GM11168 (cell line): ENCODE measurements around the gene SHOX.

Source experiments
- in situ Hi-C: fragments of 300-500 bp; cut with MboI; formaldehyde crosslinking; loops from one replicate; pipeline ENCODE4 v1.12.0; 2022; ENCODE audit warnings: low sequenced_read_pairs; ENCODE audit not compliant: unreplicated experiment

SHOX gene

DNA sequence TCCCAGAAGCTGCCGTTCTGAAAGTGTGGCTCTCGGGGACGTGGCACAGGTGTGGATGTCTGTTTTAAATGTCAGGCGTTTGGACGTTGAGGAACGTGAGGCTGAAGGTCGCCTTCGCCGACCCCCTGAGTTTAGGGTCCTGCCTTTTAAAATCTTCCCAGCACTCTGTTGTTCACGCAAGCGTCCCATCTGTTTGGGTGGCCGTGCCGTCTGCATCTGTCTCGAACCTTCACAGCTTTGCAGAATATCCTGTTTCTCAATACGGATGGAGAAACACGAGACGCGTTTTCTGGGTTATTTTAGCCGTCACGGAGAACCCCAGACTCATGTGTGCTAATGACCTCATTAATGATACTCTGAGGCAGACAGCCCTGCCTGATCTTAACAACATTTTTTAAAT, 31.5 kb downstream of the SHOX start:
- in situ Hi-C loops = no loop called here

DNA sequence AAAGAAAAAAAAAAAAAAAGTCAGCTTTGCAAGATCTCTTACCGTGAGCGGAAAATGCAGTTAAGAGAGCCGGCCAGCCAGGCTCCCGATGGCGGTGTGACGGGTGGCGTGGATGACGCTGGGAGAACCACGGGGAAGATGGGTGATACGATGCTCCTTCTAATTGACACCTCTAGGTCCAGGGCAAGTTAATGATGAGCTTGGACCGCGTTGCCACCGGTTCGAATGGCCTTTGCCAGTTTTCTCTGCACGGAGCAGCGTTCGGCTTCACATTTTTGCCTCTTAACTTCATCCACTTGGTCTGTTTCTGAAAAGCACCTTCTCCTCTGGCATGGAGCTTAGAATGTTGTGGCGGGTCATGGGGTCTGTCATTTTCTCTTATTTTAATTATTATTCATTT, 33.2 kb downstream of the SHOX start:
- in situ Hi-C loops = no loop called here

DNA sequence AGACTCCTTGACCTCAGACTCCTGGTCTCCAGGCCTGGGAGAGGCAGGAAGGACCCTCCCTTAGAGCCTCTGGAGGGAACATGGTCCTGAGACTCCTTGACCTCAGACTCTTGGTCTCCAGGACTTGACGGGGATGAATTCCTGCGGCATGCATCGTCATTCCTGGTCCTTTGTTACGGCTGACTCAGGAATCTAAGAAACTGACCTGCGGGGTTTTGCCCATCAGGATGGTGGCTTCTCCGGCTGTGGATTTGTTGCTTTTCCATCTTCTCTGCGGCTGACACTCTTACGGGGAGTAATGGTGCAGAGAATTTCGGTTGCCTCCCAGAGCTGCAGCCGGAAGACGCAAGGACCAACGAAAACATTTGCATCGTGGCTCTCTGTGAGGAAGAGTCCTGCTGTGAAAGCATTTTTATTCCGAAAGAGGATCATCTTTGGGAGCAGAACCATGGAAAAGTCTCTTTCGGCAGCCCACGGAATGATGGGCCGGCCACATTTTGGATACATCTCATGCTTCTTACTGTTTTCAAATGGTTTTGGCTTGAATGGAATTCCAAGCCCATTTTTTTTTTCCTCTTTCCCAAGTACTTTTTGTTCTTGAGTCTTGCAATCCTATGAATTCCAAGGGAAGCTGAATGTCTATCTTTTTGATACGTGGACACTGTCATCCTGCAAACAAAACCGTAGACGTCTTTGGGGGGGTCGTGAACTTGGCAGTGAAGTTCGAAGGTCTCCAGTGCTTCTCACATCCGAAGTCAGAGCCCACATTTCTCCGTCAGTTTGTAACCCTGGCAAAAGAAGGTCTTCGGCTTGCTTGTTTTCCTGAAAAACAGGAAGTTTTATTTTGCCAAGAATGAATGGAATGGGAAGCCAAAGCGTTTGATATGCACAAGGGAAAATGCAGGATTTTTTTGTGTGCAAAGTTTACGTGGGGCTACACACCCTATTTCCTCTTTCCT, 36.5 kb downstream of the SHOX start:
- in situ Hi-C loops = no loop called here

DNA sequence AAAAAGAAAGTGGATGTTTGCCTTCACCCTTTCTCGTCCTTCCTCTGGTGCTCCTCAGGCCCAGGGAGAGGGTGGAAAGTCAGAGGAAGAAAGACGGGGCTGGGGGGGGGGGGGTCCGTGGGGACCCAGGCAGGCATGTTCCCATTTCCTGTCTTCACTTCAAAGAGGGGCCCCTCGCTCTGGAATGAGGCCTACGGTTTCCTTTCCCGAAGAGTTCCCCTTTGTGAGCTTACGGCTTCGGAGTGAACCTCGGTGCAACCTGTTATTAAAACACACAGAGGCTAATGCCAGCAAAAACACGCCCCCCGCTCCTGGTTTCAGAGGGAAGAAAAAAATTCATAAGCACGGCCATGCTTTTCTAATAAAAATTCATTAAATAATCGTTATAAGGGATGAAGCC, 40.1 kb downstream of the SHOX start:
- in situ Hi-C loops = no loop called here

DNA sequence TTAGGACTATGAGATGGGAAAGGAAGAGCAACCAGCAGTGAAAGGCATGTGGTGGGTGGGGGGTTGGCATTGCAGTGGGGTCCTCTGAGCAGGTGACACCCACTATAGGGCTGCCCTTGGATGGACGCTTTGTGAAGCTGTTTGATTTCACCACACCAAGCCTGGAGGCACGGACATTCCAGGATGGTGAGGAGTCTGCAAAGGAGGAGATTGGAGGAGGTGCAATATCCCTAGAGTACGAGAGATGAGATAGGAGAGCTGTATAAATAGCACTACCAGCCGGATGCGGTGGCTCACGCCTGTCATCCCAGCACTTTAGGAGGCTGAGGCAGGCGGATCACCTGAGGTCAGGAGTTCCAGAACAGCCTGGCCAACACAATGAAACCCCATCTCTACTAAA, 42.3 kb downstream of the SHOX start:
- in situ Hi-C loops = no loop called here

DNA sequence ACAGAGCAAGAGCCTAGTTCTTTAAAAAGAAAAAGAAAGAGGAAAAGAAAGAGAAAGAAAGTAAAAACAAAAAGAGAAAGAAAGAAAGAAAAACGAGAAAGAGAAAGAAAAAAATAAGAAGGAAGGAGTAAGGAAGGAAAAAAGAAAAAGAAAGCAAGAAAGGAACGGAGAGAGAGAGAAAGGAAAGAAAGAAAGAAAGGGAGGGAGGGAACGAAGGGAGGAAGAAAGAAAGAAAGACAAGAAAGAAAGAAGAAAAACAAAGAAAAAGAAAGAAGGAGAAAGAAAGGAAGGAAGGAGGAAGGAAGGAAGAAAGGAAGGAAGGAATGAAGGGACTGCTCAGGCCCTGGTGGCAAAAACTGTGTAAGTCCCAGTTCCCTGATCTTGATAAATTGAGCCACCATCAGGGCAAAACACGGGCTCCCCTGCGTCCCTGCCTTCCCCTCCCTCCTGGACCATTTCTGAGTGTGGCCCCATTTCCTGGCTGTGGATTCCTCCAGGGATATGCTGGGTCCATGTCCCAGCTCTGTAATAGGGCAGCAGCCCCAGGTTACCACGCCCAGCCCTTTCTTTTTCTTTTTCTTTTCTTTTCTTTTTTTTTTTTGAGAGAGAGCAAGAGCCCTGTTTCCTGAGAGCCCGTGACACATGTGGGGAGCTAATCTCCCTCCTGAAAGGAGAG, 44.8 kb downstream of the SHOX start:
- in situ Hi-C loops = no loop called here

DNA sequence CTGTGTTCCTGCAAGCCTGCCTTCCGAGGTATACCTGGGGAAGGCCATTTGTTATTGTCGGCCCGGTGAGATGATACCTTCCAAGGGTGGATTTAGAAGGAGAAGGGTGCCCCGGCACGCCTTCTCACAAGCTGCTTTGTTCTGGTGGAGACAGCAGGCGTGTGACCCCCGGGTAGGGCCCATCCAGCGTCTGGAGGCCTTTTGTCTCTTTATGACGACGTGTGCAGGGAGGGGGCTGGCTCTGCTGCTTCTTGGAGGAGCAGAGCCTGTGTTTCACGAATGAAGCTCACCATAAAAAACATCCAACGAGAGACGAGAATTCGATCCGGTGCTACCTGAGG, 45.3 kb downstream of the SHOX start:
- in situ Hi-C loops = no loop called here

DNA sequence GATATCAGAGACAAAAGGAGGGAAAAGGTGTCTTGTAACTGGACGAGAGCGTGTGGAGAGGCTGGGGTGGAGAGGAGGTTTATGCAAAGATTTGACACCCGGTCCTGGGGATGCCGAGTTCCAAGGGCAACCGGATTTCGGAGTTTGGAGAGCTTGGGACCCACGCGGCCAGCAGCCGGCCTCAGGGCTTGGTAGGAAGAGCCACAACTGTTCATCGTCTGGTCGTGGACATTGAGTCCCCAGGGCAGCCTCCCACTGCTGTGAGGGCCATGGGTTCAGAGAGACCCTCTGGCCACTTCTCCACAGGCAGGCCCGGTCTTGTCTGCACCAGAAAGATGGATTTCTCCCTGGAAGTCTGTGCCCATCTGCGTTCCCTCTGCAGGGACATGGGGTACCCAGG, 46.8 kb downstream of the SHOX start:
- in situ Hi-C loops = no loop called here

DNA sequence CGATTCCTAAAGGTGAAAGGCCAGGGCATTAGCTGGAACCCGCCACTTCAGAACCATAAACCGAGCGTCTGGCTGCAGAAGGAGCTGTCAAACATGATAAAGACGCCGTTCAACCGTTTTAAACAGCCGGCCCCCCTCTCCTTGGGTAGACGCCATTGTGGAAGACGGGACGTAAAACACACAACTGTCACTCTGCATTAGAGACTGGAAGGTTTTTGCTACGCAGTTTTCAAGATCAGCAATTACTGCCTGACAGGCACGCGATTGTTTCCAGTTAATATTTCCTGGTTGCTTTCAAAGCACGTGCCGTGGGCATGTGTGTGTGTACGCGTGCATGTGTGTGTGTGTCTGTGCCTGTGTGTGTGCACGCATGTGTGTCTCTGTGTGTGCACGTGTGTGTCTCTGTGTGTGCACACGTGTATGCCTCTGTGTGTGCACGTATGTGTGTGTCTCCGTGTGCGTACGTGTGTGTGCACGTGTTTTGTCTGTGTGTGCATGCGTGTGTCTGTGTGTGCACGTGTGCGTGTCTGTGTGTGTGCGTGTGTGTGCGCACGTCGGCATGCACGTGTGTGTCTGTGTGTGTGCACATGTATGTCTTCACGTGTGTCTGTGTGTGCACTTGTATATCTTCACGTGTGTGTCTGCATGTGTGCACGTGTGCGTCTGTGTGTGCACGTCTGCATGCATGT, 48.8 kb downstream of the SHOX start:
- in situ Hi-C loops = no loop called here

DNA sequence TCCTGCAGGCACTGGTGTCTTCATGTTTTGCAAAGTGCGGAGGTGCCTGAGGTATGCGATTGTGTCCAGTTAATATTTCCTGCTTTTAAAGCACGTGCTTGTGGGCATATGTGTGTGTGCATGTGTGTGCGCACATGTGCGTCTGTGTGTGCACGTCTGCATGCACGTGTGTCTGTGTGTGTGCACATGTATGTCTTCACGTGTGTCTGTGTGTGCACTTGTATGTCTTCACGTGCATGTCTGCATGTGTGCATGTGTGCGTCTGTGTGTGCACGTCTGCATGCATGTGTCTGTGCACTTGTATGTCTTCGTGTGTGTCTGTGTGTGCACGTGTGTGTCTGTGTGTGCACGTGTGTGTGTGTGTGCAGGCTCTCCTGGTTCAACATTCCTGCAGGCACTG, 49.5 kb downstream of the SHOX start:
- in situ Hi-C loops = no loop called here

DNA sequence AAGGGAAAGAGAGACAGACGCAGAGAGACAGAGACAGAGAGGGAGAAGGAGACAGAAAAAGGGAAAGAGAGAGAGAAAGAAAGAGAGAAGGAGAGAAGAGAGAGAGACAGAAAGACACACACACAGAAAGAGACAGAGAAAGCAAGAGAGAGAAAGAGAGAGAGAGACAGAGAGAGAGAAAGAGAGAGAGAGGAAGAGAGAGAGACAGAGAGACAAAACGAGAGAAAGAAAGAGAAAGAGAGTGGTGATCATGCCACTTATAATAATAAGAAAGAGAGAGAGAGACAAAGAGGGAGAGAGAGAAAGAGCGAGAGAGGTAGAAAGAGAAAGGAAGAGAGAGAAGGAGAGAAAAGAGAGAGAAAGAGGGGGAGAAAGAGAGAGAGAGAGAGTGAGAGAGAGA, 51.4 kb downstream of the SHOX start:
- in situ Hi-C loops = no loop called here

DNA sequence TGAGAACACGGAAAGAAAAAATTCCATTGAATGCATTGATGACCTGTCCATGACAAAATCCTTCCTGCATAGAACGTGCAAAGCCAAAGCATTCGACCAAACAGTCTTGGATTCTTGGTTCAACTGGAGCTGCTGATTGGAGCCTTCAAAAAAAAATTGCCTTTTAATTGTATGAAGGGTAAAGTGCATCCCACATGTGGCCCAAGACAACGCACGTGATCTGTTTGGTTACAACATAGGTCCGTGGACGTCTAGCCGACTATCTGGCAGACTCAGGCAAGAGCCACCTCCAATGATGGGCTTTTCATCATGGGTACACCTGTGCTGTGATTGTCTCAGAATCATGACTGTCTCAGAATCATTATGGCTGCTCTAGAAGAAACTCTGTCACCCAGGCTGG, 52.3 kb downstream of the SHOX start:
- in situ Hi-C loops = no loop called here

DNA sequence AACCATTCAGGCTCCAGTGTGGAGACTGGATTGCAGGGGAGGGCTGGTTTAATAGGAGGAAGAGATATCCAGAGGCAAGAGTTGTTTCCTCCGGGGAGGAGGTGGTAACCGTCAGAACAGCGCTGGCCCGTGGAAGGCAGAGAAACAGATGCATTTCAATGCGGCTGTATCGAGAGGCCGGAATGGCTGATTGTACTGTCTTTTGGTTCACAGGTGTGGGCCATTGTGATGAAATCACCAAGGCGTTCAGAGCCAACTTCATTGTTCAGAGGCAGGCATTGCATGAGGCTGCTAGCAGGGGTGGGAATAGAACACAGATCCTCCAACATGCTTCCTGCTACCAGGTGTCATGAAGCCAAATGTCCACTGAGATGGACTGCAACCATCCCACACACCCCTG, 53.0 kb downstream of the SHOX start:
- in situ Hi-C loops = no loop called here

DNA sequence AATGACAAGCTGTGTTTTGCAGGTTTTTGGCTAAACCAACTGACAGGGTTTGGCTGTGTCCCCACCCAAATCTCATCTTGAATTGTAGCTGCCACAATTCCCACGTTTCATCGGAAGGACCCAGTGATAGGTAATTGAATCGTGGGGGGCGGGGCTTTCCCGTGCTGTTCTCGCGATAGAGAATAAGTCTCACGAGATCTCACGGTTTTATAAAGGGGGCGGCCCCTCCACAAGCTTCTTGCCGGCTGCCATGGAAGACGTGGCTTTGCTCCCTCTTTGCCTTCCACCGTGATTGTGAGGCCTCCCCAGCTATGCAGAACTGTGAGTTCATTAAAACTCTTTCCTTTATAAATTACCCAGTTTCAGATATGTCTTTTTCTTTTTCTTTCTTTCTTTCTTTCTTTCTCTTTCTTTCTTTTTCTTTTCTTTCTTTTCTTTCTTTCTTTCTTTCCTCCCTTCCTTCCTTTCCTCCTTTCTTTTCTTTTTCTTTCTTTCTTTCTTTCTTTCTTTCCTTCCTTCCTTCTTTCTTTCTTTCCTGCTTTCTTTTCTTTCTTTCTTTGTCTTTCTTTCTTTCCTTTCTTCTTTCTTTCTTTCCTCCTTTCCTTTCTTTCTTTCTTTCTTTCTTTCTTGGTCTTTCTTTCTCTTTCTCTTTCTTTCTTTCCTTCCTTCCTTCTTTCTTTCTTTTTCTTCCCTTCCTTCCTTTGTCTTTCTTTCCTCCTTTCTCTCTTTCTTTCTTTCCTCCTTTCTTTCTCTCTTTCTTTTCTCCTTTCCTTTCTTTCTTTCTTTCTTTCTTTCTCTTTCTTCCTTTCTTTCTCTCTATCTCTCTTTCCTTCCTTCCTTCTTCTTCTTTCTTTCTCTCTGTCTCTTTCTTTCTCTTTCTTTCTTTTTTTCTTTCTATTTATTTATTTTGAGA, 54.8 kb downstream of the SHOX start:
- in situ Hi-C loops = no loop called here

DNA sequence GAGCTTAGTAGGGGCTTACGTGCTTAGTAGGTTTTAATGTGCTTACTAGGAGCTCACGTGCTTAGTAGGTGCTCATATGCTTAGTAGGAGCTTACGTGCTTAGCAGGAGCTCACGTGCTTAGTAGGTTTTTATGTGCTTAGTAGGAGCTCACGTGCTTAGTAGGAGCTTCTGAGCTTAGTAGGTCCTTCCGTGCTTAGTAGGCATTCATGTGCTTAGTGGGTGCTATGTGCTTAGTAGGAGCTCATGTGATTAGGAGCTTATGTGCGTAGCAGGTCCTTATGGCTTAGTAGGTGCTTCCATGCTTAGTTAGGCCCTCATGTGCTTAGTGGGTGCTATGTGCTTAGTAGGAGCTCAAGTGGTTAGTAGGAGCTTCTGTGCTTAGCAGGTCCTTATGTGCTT, 59.4 kb downstream of the SHOX start:
- in situ Hi-C loops = no loop called here

DNA sequence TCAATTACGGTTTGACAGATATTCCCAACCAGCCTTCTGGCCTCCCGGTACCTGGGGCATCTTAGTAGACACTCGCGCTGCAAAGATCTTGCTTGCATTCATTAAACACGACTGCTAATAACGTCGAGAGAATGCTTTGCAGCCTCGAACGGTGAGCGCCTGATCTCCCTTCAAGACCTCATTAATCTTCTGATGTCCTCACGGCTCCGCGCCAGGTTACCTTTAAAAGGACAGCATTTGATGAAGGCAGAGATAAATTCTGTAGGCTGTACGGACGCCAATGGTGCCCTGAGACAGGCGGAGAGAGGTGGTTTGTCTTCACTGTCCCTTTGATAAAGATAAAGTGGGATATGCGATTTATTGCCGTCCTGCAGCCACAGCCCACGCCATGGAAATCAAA, 64.2 kb downstream of the SHOX start:
- in situ Hi-C loops = no loop called here

DNA sequence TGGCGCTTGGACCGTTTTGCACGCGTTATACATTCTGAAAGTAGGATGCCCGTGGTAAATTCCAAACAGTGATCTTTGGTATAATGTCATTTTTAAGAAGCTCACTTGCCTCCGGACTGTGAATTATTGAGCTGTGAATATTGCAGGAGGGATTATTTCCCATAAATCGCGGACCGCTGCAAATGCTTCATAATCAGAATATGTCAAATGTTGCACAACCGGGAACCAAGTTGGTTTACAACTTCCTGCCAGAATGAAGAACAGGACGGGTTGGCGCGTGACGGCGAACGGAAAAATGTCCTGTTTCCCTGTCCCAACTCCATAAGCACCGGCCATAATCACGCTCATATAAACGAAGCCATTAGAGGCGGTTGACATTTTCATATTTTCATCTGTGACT, 67.6 kb downstream of the SHOX start:
- in situ Hi-C loops = no loop called here

DNA sequence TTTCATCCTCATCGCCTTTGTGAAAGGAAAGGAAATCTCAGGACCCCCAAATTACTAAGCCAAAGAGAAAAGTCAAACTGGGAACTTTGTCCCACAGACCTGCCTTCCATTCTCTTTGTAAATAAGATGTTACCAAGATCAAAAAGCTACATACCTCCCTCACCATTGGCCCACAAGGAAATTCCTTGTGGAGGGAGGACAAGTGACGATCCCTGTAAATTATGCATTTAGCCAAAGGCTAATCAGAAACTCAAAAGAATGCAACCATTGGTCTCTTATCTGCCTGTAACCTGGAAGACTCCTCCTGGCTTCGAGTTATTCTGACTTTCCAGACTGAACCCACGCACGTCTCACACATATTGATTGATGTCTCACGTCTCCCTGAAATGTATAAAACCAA, 70.3 kb downstream of the SHOX start:
- in situ Hi-C loops = no loop called here

DNA sequence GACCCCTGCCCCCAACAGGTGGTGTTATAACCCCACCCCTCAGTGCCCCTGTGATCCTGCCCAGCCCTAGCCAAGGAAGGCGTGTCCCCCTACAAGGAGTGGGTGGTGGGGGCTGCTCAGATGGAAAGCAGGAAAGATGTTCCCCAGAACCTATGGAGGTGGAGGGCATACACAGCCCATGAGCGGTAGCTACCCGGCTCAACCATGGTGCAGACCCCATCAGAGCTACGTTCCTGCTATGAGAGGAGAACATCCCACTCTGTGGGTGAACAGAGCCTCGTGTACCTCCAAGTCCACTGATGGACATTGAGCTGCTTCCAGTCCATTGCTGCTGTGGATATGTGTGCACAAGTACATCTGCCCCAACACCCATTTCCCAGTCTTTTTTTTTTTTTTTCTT, 71.1 kb downstream of the SHOX start:
- in situ Hi-C loops = no loop called here

DNA sequence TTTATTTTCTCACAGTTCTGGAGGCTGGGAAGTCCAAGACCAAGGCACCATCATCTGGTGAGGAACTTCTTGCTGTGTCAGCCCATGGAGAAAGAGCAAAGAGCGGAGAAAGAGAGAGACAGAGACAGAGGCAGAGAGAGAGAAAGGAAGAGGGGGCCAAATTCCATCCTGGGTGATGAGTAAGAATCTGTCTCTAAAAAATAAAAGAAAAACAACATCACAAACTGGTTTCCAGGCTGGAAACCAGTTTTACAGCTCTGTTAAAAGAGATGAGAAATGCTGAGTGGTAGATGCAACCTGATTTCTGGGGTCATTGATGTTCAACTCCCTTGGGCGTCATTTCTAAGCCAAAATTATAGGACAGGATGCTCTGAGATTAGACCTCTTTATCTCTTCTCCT, 72.9 kb downstream of the SHOX start:
- in situ Hi-C loops = no loop called here
